HEK293T (cell line): ENCODE measurements around the gene EPOP.

Experiments
- CTCF ChIA-PET: fragments of 350-600 bp; formaldehyde crosslinking; extraction: SDS; loops from one replicate; lab custom pipeline; 2021; ENCODE audit warnings: antibody characterized with exemption, inconsistent platforms; lab: Yijun Ruan, JAX
- POLR2A ChIA-PET: fragments of 350-600 bp; formaldehyde crosslinking; extraction: SDS; loops from one replicate; lab custom pipeline; 2020; ENCODE audit warnings: antibody characterized with exemption, inconsistent platforms; lab: Yijun Ruan, JAX
- DNase-seq: peaks from one replicate; pipeline ENCODE4 v3.0.0; 2012; ENCODE audit warnings: mixed read lengths; ENCODE audit errors: extremely low spot score
- ARNT ChIP-seq: fragments of 450-650 bp; IDR thresholded peaks from 2 replicates; pipeline ENCODE4 v1.6.1; 2017; ENCODE audit warnings: mild to moderate bottlenecking
- BHLHE40 ChIP-seq: fragments of 450-650 bp; IDR thresholded peaks from 2 replicates; pipeline ENCODE4 v1.6.1; 2016; ENCODE audit warnings: mild to moderate bottlenecking, moderate library complexity, borderline replicate concordance
- CTBP1 ChIP-seq: fragments of 450-650 bp; IDR thresholded peaks from 2 replicates; pipeline ENCODE4 v1.6.1; 2016; ENCODE audit warnings: borderline replicate concordance
- ELF4 ChIP-seq: fragments of 450-650 bp; IDR thresholded peaks from 2 replicates; pipeline ENCODE4 v1.6.1; 2017; ENCODE audit warnings: antibody characterized with exemption
- FOXA1 ChIP-seq: fragments of 450-650 bp; IDR thresholded peaks from 2 replicates; pipeline ENCODE4 v1.6.1; 2016; ENCODE audit warnings: mild to moderate bottlenecking
- FOXK2 ChIP-seq: fragments of 450-650 bp; IDR thresholded peaks from 2 replicates; pipeline ENCODE4 v1.6.1; 2016; ENCODE audit warnings: mild to moderate bottlenecking
- FOXM1 ChIP-seq: fragments of 450-650 bp; IDR thresholded peaks from 2 replicates; pipeline ENCODE4 v1.6.1; 2017; ENCODE audit warnings: mild to moderate bottlenecking, borderline replicate concordance
- HDGF ChIP-seq: fragments of 450-650 bp; IDR thresholded peaks from 2 replicates; pipeline ENCODE4 v1.6.1; 2017; ENCODE audit warnings: antibody characterized with exemption, borderline replicate concordance
- L3MBTL2 ChIP-seq: fragments of 450-650 bp; conservative IDR thresholded peaks from 2 replicates; pipeline ENCODE4 v1.6.1; 2016; ENCODE audit warnings: mild to moderate bottlenecking
- LEF1 ChIP-seq: fragments of 450-650 bp; IDR thresholded peaks from 2 replicates; pipeline ENCODE4 v1.6.1; 2017; ENCODE audit warnings: mild to moderate bottlenecking, borderline replicate concordance
- NFRKB ChIP-seq: fragments of 450-650 bp; IDR thresholded peaks from 2 replicates; pipeline ENCODE4 v1.6.1; 2016; ENCODE audit warnings: mild to moderate bottlenecking, moderate library complexity
- PKNOX1 ChIP-seq: fragments of 450-650 bp; IDR thresholded peaks from 2 replicates; pipeline ENCODE4 v1.6.1; 2016
- SP1 ChIP-seq: fragments of 450-650 bp; IDR thresholded peaks from 2 replicates; pipeline ENCODE4 v1.6.1; 2017
- SUZ12 ChIP-seq: fragments of 450-650 bp; IDR thresholded peaks from 2 replicates; pipeline ENCODE4 v1.6.1; 2016; ENCODE audit warnings: mild to moderate bottlenecking
- TARDBP ChIP-seq: fragments of 450-650 bp; IDR thresholded peaks from 2 replicates; pipeline ENCODE4 v1.6.1; 2016
- ZNF384 ChIP-seq: fragments of 450-650 bp; IDR thresholded peaks from 2 replicates; pipeline ENCODE4 v1.6.1; 2016

The EPOP gene

DNA sequence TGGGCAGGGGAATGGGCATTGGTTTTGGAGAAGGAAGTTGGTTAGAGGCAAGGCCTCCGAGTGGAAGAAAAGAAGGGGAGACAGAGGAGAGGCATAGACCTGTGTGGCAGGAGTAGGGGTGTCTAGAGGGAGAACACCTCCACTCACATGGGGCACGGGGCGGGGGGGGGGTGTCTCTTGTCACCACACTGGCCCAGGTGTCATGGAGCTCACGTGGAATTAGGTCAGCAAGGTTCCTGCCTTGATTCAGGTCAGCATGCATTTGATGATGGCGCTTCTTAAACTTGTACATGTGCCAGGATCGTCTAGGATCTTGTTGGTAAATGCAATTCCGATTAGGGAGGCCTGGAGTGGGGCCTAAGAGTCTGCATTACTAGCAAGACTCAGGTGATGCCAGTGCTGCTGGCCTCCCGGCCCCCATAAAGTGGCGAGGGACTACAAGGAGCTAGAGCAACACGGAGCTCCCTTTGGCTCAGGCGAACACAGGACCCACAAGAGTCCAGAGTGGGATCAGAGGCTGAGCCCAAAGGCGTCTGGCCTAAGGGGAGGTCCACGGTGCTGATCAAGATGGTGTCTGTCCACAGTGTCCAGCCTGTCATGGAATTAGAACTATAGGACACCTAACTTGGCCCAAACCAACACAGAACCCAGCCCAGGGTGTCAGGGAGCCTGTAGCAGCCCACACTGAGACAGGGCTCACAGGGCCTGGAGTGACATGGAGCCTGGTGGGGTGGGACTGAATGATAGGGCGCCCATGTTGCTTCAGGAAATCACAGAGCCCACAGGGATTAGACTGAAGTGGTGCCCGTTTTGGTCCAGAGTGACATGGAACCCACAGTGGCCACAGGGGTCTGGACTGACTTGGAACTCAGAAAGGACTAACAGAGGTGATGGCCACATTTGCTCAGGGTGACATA, 16.7 kb downstream of the EPOP start:
- ChIA-PET POLR2A (no interaction called here), CTCF (no interaction called here)
- TF ChIP-seq L3MBTL2 (no peak), ARNT (no peak), LEF1 (no peak), PKNOX1 (no peak), HDGF (no peak), ZNF384 (no peak), FOXA1 (no peak), SUZ12 (no peak), BHLHE40 (no peak), NFRKB (no peak), CTBP1 (no peak), ELF4 (no peak)
- no peak for DNase-seq

- ChIA-PET POLR2A (no interaction called here), CTCF (no interaction called here)
- DNase-seq, result no peak
- TF ChIP-seq BHLHE40 (no peak), PKNOX1 (no peak), NFRKB (no peak), ARNT (no peak), FOXA1 (no peak)
Observed at GRCh38 chr17:38656959-38657823, 17.6 kb downstream of the EPOP start.

GRCh38 chr17:38654411-38655398, 20.1 kb downstream of the EPOP start:
- ChIA-PET CTCF (interaction anchor here (0.8 to 2.5 kb wide), 4 partner anchors 8 to 99 kb away, joined by 3 to 17 read pairs (median 4); no protein-coding TSS in a partner anchor), POLR2A (no interaction called here)
- TF ChIP-seq ARNT (no peak), PKNOX1 (no peak), TARDBP (no peak), ELF4 (no peak), SP1 (no peak), LEF1 (no peak), SUZ12 (no peak), FOXK2 (no peak), HDGF (no peak), NFRKB (no peak), ZNF384 (no peak), CTBP1 (no peak), BHLHE40 (no peak), FOXM1 (no peak)
- no peak for DNase-seq

DNA sequence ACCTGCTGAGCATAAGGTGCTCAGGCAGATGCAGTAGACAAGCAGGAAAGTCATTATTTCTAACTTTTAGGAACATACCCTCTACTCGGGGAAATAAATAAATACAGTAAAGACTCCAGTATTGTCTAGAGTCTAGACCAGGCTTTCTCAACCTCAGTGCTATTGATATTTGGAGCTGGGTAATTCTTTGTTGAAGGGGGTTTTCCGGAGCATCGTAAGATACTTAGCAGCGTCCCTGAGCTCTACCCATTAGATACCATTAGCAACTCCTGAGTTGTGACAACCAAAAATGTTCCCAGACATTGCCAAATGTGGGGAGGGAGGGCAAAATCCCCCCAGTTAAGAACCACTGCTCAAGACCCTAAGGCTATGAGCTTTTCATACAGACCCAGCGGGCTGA, 21.1 kb downstream of the EPOP start:
- CTCF ChIA-PET, result interaction anchor here (0.8 to 2.5 kb wide), 3 partner anchors 9 to 69 kb away, joined by 3 to 17 read pairs (median 4); no protein-coding TSS in a partner anchor
- no peak for DNase-seq
- POLR2A ChIA-PET, result no interaction called here

More for the DNA sequence above, 21.1 kb downstream of the EPOP start:
- TF ChIP-seq FOXA1, result no peak
- no peak for TF ChIP-seq PKNOX1
- no peak for TF ChIP-seq CTBP1
- no peak for TF ChIP-seq ARNT
- TF ChIP-seq TARDBP, result no peak
- TF ChIP-seq ELF4, result no peak
- TF ChIP-seq SUZ12, result no peak
- no peak for TF ChIP-seq HDGF
- no peak for TF ChIP-seq NFRKB
- TF ChIP-seq FOXM1, result no peak
- TF ChIP-seq ZNF384, result no peak
- no peak for TF ChIP-seq FOXK2
- no peak for TF ChIP-seq L3MBTL2
- no peak for TF ChIP-seq LEF1
